ENCODE measurements around the gene HDLBP. TPM values are rescaled to one million over a fixed set of nuclear protein-coding genes. Genes with fewer than 3 reads are reported as not detected.

HDLBP gene, protein sequence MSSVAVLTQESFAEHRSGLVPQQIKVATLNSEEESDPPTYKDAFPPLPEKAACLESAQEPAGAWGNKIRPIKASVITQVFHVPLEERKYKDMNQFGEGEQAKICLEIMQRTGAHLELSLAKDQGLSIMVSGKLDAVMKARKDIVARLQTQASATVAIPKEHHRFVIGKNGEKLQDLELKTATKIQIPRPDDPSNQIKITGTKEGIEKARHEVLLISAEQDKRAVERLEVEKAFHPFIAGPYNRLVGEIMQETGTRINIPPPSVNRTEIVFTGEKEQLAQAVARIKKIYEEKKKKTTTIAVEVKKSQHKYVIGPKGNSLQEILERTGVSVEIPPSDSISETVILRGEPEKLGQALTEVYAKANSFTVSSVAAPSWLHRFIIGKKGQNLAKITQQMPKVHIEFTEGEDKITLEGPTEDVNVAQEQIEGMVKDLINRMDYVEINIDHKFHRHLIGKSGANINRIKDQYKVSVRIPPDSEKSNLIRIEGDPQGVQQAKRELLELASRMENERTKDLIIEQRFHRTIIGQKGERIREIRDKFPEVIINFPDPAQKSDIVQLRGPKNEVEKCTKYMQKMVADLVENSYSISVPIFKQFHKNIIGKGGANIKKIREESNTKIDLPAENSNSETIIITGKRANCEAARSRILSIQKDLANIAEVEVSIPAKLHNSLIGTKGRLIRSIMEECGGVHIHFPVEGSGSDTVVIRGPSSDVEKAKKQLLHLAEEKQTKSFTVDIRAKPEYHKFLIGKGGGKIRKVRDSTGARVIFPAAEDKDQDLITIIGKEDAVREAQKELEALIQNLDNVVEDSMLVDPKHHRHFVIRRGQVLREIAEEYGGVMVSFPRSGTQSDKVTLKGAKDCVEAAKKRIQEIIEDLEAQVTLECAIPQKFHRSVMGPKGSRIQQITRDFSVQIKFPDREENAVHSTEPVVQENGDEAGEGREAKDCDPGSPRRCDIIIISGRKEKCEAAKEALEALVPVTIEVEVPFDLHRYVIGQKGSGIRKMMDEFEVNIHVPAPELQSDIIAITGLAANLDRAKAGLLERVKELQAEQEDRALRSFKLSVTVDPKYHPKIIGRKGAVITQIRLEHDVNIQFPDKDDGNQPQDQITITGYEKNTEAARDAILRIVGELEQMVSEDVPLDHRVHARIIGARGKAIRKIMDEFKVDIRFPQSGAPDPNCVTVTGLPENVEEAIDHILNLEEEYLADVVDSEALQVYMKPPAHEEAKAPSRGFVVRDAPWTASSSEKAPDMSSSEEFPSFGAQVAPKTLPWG (N-terminal part only)
- polyA plus RNA-seq (2013, experiment 1 of 2; ENCODE audit: insufficient read length), result 910 TPM
- 1,094 TPM for polyA plus RNA-seq (2013, experiment 2 of 2; ENCODE audit: insufficient read length)

DNA sequence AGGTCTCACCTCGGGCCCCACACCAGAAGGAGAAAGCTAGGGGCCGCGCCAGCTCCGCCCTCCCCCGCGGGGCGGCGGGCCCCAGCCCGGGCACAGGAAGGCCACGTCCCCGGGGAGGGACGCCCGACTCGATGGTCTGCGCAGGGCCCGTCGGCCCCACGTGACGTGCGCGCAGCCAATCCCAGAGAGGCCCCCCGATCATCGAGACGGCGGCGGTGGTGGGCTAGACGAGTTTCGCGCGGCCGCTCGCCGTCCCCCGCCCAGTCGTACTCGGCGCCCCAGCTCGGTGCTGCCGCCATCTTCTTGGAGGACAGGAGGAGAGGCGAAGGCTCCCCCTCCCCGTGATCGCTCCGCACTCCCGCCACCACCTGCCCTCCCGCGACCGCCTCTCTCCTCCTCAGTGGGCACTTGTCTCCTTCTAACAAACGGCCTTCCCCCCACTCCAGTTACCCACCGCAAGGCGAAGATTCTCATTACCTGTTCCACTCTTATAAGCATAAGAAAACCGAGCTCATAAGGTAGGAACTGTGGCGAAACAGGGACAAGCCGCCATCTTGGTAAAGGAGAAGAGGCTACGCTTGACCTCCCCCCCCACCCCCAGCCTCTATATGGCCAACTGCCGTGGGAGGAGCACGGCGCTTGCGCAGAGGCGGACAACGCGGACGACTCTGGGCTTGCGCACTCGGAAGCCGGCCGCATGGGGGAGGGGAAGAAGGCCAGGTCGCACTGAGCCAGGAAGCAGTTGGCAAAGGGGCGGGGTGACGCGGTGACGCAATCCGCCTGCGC is at the start of gene HDLBP:
Gene HDLBP (minus strand): TSS at position 580 of the 786 bp plus-strand sequence. CDS start 48,803 bp downstream, outside the sequence.
- peak; percentile 98 for DNase-seq

DNA sequence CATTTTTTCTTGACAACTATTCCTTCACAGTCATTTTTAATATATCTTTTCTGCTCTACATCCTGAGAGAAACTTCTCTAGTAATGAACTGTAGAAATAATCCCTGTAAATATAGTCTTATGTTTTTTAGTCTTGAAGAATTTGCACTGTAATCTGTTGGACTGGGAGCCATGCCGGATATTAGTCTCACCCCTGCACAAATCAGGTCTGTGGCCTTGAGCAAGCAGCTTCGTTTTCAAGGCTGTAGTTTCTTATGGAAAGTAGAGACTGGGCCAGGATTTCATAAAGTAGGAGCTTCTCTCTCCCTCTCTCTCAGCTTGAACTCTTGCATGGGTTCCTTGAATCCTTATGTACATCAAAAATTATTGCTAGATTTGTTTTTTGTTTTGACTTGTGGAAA is 49.3 kb upstream of the HDLBP start:
- no peak for DNase-seq

DNA sequence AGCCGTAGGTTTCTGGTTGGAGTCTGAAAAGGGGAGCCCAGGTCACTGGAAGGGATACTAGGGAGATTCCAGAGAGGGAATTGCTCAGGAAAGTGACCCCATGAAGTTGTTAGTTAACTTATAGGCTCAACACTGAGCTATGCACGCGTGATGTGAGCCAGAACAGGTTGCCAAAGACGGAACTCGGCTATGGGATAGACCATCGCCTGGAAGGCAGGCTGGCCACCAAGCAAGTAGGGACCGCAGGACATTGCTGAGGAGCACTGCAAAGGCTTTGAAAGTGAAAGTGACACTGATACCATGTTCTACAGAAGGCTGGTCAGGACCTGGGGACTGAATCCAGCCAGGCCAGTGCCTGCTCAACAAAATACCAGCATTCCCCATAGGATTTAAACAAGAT is 48.0 kb upstream of the HDLBP start:
- no peak for DNase-seq

DNA sequence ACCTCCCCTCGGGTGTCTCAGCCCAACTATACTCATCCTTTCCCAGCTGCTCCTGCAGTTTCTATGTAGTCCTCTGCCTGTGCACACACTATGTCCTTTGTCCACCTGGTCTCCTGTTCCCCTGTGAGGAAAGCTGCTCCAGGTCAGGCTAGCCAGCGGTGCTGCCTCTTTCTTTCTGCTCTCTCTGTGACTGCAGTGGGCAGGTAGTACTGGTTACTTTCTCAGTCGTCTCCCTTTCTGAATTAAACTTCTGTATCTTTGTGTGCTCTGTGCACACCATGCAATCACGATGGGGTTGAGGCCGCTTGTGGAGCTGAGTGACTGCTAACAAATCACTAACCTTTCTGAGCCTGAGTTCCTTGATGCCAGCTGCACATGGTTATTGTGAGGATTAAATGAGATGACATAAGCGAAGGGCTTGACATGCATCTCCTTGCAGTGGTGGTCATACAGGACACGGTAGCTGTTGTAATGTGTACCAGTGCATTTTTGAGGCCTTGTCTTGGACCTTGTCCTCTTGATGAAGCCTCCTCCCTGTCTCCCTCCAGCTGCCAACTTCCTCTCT is 44.1 kb upstream of the HDLBP start:
- DNase-seq, result no peak

DNA sequence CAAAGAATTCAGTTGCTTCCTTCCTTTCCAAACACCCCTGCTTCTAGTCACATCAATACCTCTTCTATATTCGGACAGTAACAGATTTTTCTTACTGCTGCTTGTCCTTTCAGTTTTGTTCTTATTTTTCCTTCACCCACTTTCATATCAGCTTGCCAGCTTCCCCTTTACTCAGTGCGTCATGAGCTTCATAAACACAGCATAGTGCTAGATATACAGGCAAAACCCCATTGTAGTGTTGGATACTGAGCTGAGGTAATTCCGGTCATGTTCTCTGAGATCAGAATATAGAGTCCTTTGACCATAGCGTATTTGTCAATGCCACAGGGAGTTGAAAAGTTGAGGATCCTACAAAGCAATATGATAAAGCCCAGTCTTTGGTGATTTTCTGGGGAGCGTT is 43.0 kb upstream of the HDLBP start:
- no peak for DNase-seq

DNA sequence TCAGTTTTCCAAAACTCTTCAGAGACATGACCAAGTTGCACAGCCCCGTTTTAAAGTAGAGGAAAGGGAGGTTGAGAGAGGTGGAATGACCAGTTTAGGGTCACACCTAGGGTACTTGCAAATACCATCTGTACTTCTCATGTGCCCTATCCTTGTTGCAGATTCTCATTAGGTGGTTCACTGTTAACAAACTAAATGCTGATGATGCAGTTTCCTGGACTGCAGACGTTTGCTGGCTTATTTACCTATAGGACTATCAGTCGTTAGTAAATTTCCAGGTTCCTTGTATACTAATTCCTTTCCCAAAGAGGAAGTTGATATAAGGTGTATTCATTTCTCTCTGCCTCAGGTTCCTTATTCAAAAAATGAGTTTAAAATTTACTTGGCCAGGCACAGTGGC is 42.1 kb upstream of the HDLBP start:
- no peak for DNase-seq

DNA sequence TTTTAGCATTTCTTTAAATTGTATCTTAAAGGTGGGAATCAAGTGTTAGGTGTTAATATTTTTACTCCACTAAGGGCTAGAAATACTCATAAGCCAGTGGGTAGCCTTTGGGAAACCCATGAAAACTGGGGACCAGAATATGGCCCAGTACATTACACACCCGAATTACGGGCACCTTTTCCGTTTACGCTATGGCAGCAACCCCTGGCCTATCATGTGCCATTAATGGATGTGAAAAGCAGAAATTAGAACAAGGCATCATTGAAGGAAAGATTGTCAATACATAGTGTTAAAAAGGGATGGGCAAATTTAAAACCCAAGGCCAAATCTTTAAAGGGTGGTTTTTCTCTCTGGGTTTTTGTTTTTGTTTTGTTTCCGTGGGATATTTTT is 41.4 kb upstream of the HDLBP start:
- no peak for DNase-seq

DNA sequence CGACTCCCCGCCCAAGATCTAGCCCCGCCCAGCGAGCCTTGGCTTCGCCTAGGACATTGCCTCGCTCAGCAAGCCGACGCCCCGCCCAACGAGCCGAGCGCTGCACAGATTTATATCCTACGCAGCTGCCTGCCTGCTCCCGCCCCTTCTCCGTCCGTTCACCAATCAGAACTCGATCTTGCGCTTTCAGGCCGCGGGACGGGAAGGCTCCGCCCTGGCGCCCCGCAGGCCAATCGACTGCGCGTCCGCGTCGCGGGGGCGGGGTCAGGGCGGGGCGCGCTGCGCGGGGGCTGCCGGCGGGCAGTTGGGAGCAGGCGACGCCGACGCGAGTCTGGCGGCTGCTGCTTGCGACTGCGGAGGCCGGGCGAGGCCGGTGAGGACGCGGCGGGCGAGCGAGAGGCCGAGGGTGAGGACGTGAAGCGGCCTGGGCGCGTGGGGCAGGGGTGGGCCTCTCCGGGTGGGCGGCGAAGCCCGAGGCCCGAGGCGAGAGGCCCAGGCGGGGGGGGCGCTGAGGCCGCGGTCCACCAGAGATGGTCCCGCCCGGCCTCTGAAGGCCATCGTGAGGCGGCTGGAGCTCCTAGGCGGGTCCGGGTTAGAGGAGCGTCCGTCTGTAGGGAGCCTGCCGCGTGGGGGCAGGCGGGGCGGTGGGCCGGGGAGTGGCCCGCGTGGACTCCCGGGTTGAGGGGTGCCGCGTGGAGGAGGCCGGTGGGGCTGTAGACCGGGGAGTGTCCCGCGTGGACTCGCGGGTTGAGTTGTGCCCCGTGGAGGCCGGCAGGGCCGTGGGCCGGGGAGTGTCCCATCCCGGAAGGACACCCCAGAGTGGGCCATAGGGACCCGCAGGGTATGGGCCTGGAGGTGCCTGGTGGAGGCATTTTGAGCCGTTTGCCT is 40.8 kb upstream of the HDLBP start, which contains the start of gene FARP2:
Gene FARP2 (plus strand): TSS at position 303 of the 888 bp plus-strand sequence. CDS start 16,823 bp downstream, outside the sequence.
- peak; percentile 97 for DNase-seq

DNA sequence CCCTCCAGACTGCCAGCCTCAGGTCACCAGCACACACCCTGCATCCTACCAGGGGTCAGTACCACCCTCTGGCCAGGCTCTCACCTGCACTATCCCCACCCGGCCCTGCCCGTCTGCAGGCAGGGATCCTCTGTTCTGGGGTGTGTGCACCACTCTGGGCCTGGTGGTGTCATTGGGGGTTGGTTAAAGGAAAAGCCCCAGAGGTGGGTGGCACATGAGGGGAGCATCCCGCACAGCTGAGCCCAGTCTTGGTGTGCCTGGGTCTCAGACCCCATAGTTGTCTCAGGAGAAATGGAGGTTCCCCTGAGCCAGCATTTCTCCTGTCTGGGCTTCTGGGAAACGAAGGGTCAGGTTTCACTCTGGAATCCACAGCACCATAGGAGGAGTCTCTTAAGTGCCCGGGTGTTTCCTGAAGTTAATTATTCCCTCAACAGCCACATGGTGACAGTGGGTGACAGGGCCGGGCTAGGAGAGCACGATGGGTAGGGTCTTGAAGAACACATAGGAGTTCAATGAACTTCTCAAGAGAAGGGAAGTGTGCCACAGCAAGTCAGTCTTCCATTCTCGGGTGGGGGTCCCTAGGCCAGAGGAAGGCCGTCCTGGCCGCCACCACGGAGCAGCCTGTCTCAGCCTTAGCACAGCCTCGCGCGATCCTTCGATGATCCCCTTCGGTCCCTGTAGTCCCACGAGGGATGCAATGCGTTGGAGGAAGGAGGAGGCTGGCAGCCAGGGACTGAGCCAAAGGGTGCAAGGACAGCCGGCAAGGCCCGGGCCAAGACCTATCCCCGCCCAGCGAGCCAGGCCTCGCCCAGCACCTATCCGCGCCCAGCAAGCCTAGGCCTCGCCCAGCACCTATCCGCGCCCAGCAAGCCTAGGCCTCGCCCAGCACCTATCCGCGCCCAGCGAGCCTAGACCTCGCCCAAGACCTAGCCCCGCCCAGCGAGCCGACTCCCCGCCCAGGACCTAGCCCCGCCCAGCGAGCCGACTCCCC is 39.5 kb upstream of the HDLBP start:
- DNase-seq, result peak; percentile 64

DNA sequence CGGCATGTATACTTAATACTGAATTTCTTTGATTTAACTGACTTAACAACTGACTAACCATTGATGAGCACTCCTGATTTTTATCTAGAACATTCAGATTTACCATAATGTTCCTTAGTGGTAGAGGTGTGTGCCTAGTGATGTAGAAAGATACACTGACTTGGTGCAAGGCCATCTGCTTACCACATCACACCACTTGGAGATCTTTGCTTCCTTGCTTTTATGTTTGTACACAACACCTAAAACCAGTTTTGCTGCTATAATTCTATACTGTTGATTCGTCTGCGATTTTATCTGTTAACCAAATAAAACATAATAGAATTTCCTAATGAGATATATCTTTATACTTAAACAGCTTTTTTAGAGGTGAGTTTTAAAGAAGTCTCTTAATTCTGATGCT is 36.8 kb upstream of the HDLBP start:
- no peak for DNase-seq

DNA sequence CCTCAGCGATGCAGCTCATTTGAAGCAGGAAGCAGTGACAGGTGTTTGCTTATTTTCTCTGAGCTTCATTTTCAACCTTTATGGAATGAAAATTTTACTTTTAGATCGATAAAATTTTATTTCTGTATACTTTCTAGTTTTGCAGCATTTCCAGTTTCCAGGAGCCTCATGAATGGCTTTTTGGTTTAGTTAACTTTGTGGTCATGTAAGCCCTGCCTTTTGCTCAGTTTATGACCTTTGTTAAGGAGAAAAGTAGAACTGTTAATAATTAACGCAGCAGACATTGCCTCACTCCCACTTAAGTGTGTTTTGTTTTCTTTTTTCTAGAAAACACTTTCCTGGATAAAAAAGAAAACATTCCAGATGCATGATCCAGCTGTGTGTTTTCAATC is 36.2 kb upstream of the HDLBP start:
- no peak for DNase-seq

DNA sequence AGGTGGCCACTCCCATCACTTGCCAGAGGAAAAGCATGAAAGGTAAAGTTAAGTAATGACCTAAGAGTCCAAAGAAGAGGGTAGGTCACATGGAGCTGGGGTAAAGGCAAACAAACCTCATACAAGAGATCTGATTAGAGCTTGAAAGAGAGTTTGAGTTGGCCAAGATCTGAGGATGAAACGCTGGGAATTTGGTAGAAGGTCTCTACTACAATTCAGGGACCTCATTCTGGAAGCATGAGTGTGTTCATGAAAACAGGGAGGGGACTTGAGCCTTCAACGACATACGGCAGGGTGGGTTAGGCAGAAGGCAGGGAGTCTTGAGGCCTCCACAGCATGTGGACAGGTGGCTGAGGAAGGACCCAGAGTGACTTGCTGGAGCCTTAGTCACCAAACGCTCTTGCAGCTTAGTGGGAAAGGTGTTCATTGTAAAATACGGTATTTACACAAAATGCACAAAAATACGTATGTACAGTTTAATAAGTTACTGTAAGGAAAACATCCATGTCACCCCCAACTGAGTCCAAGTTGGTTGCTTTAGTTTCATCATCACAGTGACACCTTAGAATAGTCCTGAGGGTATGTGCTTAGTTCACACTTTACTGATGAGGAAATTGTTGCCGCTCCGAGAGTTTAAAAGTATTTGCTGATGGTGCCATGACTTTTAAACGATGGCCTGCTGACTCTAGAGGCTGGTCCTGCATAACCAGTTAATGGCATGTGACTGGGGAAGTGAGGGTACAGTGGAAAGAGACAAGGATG is 35.6 kb upstream of the HDLBP start:
- DNase-seq, result no peak

DNA sequence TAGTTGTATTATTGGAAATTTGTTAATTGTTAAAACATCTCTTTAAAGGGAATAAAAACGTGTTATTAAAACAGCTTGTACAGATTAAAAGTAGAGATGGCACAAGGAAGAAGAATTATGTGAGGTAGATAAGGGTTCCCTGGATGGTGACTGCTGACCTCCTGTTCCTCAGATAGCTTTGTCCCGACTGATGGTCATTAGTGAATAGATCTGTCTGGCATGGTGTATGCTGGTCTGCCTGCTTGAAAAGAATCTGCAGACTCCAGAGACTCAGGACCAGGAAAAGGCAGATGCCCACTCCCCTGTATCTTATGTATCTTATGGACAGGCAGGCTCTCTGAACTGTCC is 35.0 kb upstream of the HDLBP start:
- DNase-seq, result no peak

DNA sequence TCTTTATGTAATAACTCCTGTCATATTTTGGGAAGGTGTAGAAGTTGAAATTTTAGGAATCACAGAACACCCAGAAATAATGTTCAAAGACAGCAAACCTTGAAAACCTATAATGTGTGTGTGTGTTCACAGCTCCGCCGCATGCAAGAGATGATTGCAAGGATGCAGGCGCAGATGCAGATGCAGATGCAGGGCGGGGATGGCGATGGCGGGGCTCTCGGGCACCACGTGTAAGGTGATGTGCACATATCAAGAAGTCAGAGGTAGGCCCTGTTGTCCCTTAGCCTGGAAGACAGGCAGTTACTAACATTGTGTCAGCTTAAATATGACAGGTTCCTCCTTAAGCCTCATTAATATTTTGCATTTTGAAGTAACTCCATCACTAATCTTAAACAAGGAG is 34.5 kb upstream of the HDLBP start:
- no peak for DNase-seq

DNA sequence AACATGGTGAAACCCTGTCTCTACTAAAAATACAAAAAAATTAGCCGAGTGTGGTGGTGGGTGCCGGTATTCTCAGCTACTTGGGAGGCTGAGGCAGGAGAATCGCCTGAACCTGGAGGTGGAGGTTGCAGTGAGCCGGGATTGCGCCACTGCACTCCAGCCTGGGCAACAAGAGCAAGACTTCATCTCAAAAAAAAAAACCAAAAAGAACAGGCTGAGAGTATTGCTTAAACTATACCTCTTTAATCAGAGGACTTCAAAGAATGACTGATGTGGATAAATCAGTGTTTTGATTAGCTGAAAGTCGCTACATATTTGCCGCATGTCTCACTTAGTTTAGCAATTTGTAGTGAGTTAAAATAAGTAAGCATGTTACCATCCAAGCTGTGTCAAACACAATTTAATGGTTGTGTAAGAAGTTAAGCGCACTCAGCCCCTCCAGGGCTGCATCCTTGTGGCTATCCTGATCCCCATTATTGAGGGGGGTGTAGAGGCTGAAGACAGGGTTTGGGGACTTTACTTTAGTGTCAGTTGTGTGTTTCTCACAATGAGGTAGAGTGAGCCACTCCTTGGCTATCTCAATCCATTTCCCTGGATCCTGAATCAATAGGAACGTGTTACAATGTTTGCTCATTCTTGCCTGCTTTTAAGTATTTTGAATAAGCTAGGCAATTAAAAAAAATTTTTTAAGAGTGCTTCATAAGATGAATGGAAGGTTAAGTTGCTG is 29.6 kb upstream of the HDLBP start:
- DNase-seq, result no peak

DNA sequence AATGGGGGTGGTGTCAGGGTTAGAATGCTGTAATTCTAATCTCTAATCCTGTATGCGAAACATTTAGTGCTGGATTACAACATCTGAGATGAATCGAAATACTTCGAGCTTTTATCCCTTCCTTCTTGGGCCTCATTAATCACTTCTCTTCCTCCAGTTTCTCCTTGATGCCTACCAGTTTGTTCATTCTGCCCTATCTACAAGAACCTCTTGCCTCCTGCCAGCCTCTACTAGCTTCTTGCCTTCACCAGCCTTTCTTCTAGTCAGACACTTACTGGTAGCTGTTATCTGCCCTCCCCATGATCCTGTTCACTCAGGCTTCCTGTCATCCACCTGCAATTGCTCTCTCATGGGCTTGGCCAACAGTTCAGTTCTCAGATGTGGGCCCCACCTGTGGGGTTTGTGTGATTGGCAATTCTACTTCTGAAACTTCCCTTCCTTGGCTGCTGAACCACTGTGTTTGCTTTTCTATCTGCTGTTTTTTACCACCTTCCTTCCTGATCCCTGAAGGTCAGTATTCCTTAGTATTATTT is 25.2 kb upstream of the HDLBP start:
- DNase-seq, result no peak

Data from fibroblast of skin of back (primary cell).